A549 (cell line): Measurements from ENCODE around the gene LGR5.

Source experiments
- EP300 ChIP-seq, 2 experiments: fragments of >200 bp; sonication (Bioruptor Twin); formaldehyde crosslinking; IDR thresholded peaks; 2 replicates in 1 of 2; 3 replicates in 1 of 2; pipeline ENCODE4 v1.6.1; 2016 to 2017
- ESRRA ChIP-seq: fragments of 150-350 bp; IDR thresholded peaks from 2 replicates; pipeline ENCODE4 v1.6.1; 2014; ENCODE audit warnings: mild to moderate bottlenecking, low read length, borderline replicate concordance
- HOXA7 ChIP-seq: fragments of 250-450 bp; sonication (Bioruptor Pico); IDR thresholded peaks from 2 replicates; pipeline ENCODE4 v1.5.0; 2020; ENCODE audit warnings: mild to moderate bottlenecking, moderate library complexity
- JUN ChIP-seq, 2 experiments: fragments of >200 bp; sonication (Bioruptor Twin); formaldehyde crosslinking; IDR thresholded peaks; 2 replicates in 1 of 2; 3 replicates in 1 of 2; pipeline ENCODE4 v1.6.1; 2016 to 2017
- NFE2L2 ChIP-seq: fragments of 150-350 bp; conservative IDR thresholded peaks from 2 replicates; pipeline ENCODE4 v1.6.1; 2014; ENCODE audit warnings: low read length
- POLR2A ChIP-seq: IDR thresholded peaks from 2 replicates; pipeline ENCODE4 v1.6.1; 2012; ENCODE audit warnings: mild to moderate bottlenecking, low read length
- POLR2AphosphoS2 ChIP-seq: conservative IDR thresholded peaks from 2 replicates; pipeline ENCODE4 v1.6.1; 2012; ENCODE audit warnings: low read length, improper control_type of control experiment, inconsistent platforms
- RAD21 ChIP-seq, 2 experiments: fragments of >200 bp in 1 of 2; sonication (Bioruptor Twin) in 1 of 2; formaldehyde crosslinking in 1 of 2; IDR thresholded peaks in 1 of 2; conservative IDR thresholded peaks in 1 of 2; 2 replicates in 1 of 2; 3 replicates in 1 of 2; pipeline ENCODE4 v1.6.1; 2012 to 2018; ENCODE audit warnings: inconsistent platforms in 1 of 2
- SREBF2 ChIP-seq: fragments of 450-650 bp; IDR thresholded peaks from 2 replicates; pipeline ENCODE4 v1.6.1; 2014; ENCODE audit warnings: mild to moderate bottlenecking, moderate library complexity
- ZC3H11A ChIP-seq: fragments of 450-650 bp; IDR thresholded peaks from 2 replicates; pipeline ENCODE4 v1.6.1; 2014; ENCODE audit warnings: antibody characterized with exemption, mild to moderate bottlenecking
- TF ChIP-seq, protein P1 (sequence below): fragments of >200 bp; sonication (Bioruptor Twin); formaldehyde crosslinking; IDR thresholded peaks from 3 replicates; pipeline ENCODE4 v1.5.1; 2016

DNA sequence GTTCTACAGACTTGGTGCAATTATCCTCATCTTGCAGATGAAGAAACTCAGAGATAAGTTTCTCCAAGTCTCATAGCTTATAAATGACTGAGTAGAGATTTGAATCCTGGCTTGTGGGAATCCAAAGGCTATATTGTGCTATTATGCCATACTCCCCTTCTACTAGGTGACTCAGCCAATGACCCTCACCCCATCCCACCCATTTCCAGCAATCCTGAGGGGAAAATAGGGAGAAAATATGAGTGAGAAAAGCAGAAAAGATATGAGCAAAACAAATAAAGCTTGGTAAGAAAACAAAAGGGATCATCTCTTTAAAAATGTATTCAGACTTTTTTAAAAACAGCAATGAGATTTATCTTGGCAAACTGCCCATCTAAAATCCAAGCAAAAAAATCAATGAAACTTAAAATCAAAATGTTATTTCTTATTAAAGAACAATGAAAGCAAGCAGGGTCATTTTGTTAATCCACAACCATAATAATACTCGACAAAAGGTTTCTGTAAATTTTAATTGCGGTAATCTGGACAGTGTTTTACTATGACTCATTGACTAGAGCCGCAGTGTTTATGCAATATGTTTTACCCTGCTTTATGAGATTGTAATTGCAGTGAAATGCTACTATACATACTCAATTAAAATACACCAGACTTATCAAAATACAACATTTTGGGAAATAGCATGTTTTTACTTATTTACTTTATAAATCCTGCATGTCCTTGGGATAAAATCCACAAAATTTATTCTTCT is 13.1 kb upstream of the LGR5 start:
- no peak for TF ChIP-seq ZC3H11A
- TF ChIP-seq, protein P1, sequence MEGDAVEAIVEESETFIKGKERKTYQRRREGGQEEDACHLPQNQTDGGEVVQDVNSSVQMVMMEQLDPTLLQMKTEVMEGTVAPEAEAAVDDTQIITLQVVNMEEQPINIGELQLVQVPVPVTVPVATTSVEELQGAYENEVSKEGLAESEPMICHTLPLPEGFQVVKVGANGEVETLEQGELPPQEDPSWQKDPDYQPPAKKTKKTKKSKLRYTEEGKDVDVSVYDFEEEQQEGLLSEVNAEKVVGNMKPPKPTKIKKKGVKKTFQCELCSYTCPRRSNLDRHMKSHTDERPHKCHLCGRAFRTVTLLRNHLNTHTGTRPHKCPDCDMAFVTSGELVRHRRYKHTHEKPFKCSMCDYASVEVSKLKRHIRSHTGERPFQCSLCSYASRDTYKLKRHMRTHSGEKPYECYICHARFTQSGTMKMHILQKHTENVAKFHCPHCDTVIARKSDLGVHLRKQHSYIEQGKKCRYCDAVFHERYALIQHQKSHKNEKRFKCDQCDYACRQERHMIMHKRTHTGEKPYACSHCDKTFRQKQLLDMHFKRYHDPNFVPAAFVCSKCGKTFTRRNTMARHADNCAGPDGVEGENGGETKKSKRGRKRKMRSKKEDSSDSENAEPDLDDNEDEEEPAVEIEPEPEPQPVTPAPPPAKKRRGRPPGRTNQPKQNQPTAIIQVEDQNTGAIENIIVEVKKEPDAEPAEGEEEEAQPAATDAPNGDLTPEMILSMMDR, result no peak
- no peak for TF ChIP-seq ESRRA
- TF ChIP-seq EP300 (IDR thresholded peaks at IDR 0.05), result no peak
- no peak for TF ChIP-seq SREBF2
- no peak for TF ChIP-seq HOXA7
- no peak for TF ChIP-seq RAD21 (conservative IDR thresholded peaks at IDR 0.05 in 1 of 2, IDR thresholded peaks at IDR 0.05 in 1 of 2)
- no peak for TF ChIP-seq POLR2A
- no peak for TF ChIP-seq POLR2AphosphoS2
- no peak for TF ChIP-seq NFE2L2
- no peak for TF ChIP-seq JUN (IDR thresholded peaks at IDR 0.05)
